Calu3 (cell line): ENCODE results near the gene RADIL. TPM values are rescaled to one million over a fixed set of nuclear protein-coding genes. Genes with fewer than 3 reads are reported as not detected.

Source experiments
- BruUV-seq: library from RNA; stranded (reverse); fragments of 400-500 nt; replicated peaks from 2 replicates; lab custom pipeline; 2021; lab: Mats Ljungman, UMichigan
- CTCF ChIA-PET: fragments of 300-600 bp; sonication (Branson Sonifier 250); formaldehyde crosslinking; loops from one replicate; lab custom pipeline; 2022; ENCODE audit warnings: antibody characterized with exemption; lab: Charles Lee
- DNase-seq: peaks from one replicate; pipeline ENCODE4 v3.0.0; 2022
- H3K27ac Mint-ChIP-seq: one replicate; pipeline ENCODE4 v1.8.0; 2022; ENCODE audit warnings: mixed read lengths; ENCODE audit not compliant: unreplicated experiment
- H3K27me3 Mint-ChIP-seq: one replicate; pipeline ENCODE4 v1.8.0; 2022; ENCODE audit warnings: mixed read lengths; ENCODE audit not compliant: unreplicated experiment
- H3K36me3 Mint-ChIP-seq: one replicate; pipeline ENCODE4 v1.8.0; 2022; ENCODE audit warnings: mild to moderate bottlenecking, moderate library complexity, mixed read lengths; ENCODE audit not compliant: insufficient read depth, unreplicated experiment
- H3K4me1 Mint-ChIP-seq: one replicate; pipeline ENCODE4 v1.8.0; 2022; ENCODE audit warnings: mild to moderate bottlenecking, low read depth, mixed read lengths; ENCODE audit not compliant: unreplicated experiment
- H3K4me3 Mint-ChIP-seq: one replicate; pipeline ENCODE4 v1.8.0; 2022; ENCODE audit warnings: mild to moderate bottlenecking, low read depth, moderate library complexity, mixed read lengths; ENCODE audit not compliant: unreplicated experiment
- H3K9me3 Mint-ChIP-seq: one replicate; pipeline ENCODE4 v1.8.0; 2022; ENCODE audit warnings: low read depth, mixed read lengths; ENCODE audit not compliant: unreplicated experiment
- CTCF ChIP-seq: fragments of 200-600 bp; IDR thresholded peaks from one replicate; pipeline ENCODE4 v1.8.0; 2022; ENCODE audit warnings: antibody characterized with exemption; ENCODE audit not compliant: unreplicated experiment
- intact Hi-C: fragments of 100-400 bp; cut with micrococcal nuclease; formaldehyde crosslinking; loops from one replicate; pipeline ENCODE4 v1.10.0; 2022; ENCODE audit not compliant: unreplicated experiment
- total RNA-seq: library from RNA; stranded (reverse); gene quantifications from 2 replicates; pipeline ENCODE4 v1.2.3, GENCODE V29; 2022

RADIL gene
- total RNA-seq, 1 experiment from 2014 or later = 1.8 TPM

GRCh38 chr7:4809091-4809591 lies 74.4 kb downstream of the RADIL start:
- BruUV-seq = no TSS peak
- Mint-ChIP-seq H3K9me3 (peaks cover 5% of the 10 kb centered on the region), H3K27ac (no peak overlapping the region), H3K4me3 (no peak overlapping the region), H3K4me1 (no peaks in the 10 kb centered on the region), H3K27me3 (peaks cover 56% of the 10 kb centered on the region), H3K36me3 (no peaks in the 10 kb centered on the region)
- intact Hi-C loops = no loop called here
- CTCF ChIA-PET = no interaction called here
- TF ChIP-seq CTCF = no peak
- no peak for DNase-seq

GRCh38 chr7:4808565-4808964 lies 75.0 kb downstream of the RADIL start:
- H3K4me1 Mint-ChIP-seq = no peaks in the 10 kb centered on the region
- no peak overlapping the region for H3K4me3 Mint-ChIP-seq
- H3K36me3 Mint-ChIP-seq = no peaks in the 10 kb centered on the region
- no peak for DNase-seq
- intact Hi-C loops = no loop called here
- H3K27me3 Mint-ChIP-seq = peaks cover 51% of the 10 kb centered on the region
- no peak for TF ChIP-seq CTCF
- peaks cover 5% of the 10 kb centered on the region for H3K9me3 Mint-ChIP-seq
- CTCF ChIA-PET = interaction anchor here (0.7 kb wide), 1 partner anchor 308 kb away, joined by 6 read pairs; no protein-coding TSS in a partner anchor
- no TSS peak for BruUV-seq
- no peak overlapping the region for H3K27ac Mint-ChIP-seq

GRCh38 chr7:4808026-4808425 lies 75.5 kb downstream of the RADIL start:
- CTCF ChIA-PET = interaction anchor here (0.7 kb wide), 1 partner anchor 309 kb away, joined by 6 read pairs; no protein-coding TSS in a partner anchor
- BruUV-seq = no TSS peak

GRCh38 chr7:4807598-4808016 lies 75.9 kb downstream of the RADIL start:
- no peak overlapping the region for H3K27ac Mint-ChIP-seq
- no peaks in the 10 kb centered on the region for H3K4me1 Mint-ChIP-seq
- DNase-seq = no peak
- CTCF ChIA-PET = interaction anchor here (0.7 kb wide), 1 partner anchor 309 kb away, joined by 6 read pairs; no protein-coding TSS in a partner anchor
- H3K9me3 Mint-ChIP-seq = no peaks in the 10 kb centered on the region
- BruUV-seq = no TSS peak
- H3K36me3 Mint-ChIP-seq = no peaks in the 10 kb centered on the region
- intact Hi-C loops = no loop called here
- TF ChIP-seq CTCF = no peak
- H3K4me3 Mint-ChIP-seq = no peak overlapping the region
- peaks cover 41% of the 10 kb centered on the region for H3K27me3 Mint-ChIP-seq

More at GRCh38 chr7:4808026-4808425, 75.5 kb downstream of the RADIL start:
- Mint-ChIP-seq H3K4me1 (no peaks in the 10 kb centered on the region), H3K9me3 (peaks cover 4% of the 10 kb centered on the region), H3K36me3 (no peaks in the 10 kb centered on the region), H3K4me3 (no peak overlapping the region), H3K27ac (no peak overlapping the region), H3K27me3 (peaks cover 45% of the 10 kb centered on the region)
- no peak for TF ChIP-seq CTCF
- no peak for DNase-seq
- intact Hi-C loops = no loop called here
